AG09309 (cell line): ENCODE data around the gene DLX4.

Experiments used
- DNase-seq: peaks from one replicate; pipeline ENCODE4 v3.0.0-alpha.2; 2010; ENCODE audit warnings: low read depth
- H3K4me3 ChIP-seq: 2 replicates; pipeline ENCODE4 v1.5.1; 2011; ENCODE audit warnings: mild to moderate bottlenecking, low read depth, low read length, moderate library complexity; ENCODE audit not compliant: control insufficient read depth
- TF ChIP-seq, protein P1 (sequence below): IDR thresholded peaks from 2 replicates; pipeline ENCODE4 v1.5.1; 2011; ENCODE audit warnings: mild to moderate bottlenecking, low read depth, low read length, inconsistent platforms; ENCODE audit not compliant: insufficient read depth, control insufficient read depth; ENCODE audit errors: missing control alignments

The DLX4 gene

DNA sequence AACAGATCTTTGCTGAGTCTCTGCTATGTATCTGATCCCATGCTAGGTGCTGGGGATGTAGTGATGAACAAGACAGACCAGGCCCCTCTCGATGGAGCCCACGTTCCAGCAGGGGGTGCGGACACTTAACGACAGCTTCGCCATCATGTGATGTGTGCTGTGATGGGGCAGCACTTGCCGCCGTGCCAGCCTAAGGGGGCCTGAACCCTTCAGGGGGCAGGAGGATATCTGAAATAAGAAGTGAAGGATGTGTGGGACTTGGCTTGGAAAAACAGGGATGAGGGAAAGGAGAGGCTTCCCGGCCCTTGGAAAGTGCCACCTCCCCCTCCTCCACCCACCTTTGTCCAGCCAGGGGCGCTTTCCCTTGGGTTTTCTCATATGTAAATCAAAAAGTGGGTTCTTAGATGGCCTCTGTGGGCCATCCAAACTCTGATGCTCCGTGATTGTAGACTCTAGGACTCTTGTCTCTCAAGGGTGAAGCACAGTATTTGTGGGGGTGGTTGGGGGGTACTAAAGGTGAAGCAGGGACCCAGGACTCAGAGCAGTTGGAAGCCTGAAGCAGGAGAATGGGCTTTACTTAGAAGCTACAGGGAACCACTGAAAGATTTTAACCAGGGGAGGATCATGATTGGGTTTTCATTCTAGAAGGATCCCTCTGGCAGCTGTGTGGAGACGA lies 30.0 kb downstream of the DLX4 start:
- TF ChIP-seq, protein P1, sequence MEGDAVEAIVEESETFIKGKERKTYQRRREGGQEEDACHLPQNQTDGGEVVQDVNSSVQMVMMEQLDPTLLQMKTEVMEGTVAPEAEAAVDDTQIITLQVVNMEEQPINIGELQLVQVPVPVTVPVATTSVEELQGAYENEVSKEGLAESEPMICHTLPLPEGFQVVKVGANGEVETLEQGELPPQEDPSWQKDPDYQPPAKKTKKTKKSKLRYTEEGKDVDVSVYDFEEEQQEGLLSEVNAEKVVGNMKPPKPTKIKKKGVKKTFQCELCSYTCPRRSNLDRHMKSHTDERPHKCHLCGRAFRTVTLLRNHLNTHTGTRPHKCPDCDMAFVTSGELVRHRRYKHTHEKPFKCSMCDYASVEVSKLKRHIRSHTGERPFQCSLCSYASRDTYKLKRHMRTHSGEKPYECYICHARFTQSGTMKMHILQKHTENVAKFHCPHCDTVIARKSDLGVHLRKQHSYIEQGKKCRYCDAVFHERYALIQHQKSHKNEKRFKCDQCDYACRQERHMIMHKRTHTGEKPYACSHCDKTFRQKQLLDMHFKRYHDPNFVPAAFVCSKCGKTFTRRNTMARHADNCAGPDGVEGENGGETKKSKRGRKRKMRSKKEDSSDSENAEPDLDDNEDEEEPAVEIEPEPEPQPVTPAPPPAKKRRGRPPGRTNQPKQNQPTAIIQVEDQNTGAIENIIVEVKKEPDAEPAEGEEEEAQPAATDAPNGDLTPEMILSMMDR, result no peak
- no peak for DNase-seq
- no peak overlapping the region for H3K4me3 ChIP-seq

DNA sequence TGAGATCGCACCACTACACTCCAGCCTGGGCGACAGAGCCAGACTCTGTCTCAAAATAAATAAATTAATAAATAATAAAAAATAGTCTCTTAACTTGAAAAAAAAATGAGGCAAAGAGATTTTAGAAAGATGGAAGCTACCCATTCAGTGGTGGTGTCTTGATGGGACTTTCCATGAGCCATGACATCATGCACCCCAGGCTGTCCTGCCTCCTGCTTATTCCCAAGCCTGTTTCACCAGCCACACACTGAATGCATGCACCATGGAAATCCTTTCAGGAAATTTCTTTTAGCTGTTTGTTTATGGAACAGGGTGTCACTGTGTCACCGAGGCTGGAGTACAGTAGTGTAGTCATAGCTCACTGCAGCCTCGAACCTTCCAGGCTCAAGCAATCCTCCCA lies 34.9 kb downstream of the DLX4 start:
- no peak for DNase-seq
- H3K4me3 ChIP-seq, result no peak overlapping the region
- TF ChIP-seq, protein P1, result no peak

DNA sequence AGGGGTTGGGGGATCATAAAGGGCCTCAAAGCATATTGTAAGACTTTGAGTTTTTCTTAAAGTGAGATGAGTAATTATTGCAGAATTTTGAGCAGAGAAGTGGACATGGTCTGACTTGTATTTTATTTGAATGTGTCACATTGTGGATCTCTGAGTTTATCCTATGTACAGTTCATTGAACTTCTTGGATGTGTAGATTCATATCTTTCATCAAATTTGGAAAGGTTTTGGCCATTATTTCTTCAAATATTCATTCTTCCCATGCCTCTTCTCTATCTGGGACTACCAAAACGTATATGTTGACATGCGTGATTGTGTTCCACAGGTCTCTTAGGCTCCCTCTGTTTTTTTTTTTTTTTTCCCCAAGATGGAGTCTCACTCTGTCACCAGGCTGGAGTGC lies 40.3 kb downstream of the DLX4 start:
- TF ChIP-seq, protein P1, result no peak
- no peak for DNase-seq
- H3K4me3 ChIP-seq, result no peak overlapping the region

DNA sequence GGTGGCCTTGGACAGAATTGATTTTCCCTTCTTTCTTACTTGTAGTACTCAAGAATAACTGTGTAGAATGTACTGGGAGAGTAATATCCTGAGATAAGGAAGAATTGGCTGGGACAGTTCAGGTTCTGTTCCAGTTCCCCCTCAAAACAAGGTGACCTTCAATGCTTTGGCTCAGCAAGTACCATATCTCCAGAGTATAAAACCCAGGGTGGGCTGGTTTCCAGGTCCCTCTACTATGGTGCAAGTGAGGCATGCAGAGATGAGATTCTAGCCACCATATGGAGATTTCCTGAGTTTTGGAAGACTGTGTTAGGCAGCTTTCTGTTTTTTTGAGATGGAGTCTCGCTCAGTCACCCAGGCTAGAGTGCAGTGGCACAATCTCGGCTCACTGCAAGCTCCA lies 44.1 kb downstream of the DLX4 start:
- H3K4me3 ChIP-seq, result no peak overlapping the region
- DNase-seq, result no peak
- TF ChIP-seq, protein P1, result no peak

DNA sequence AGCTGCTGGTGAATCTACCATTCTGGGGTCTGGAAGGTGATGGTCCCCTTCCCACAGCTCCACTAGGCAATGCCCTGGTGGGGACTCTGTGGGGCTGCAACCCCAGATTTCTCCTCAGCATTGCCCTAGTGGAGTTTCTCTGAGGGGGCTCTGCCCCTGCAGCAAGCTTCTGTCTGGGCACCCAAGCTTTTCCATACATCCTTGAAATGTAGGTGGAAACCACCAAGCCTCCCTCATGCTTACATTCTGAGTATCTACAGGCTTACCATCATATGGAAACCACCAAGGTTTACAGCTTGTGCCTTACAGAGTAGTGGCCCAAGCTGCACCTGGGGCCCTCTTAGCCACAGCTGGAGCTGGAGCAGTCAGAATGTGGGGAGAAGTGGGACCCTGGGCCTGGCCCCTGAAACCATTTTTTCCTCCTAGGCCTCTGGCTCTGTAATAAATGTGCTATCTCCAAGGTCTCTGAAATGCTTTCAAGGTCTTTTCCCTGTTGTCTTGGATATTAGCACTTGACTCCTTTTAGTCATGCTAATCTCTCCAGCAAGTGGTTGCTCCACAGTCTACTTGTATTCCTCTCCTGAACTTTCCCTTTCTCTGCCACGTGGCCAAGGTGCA lies 45.6 kb downstream of the DLX4 start:
- TF ChIP-seq, protein P1, result no peak
- DNase-seq, result no peak
- no peak overlapping the region for H3K4me3 ChIP-seq

DNA sequence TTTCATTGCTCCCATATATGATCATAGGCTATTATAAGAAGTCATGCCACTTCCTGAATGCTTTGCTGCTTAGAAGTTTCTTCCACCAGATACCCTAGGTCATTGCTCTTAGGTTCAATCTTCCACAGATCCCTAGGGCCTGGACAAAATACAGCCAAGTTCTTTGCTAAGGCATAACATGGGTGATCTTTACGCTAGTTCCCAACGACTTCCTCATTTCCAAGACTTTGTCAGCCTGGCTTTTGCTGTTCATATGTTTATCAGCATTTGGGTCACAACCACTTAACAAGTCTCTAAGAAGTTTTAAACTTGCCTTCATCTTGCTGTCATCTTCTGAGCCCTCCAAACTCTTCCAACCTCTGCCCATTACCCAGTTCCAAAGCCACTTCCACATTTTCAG lies 46.2 kb downstream of the DLX4 start:
- TF ChIP-seq, protein P1, result no peak
- H3K4me3 ChIP-seq, result no peak overlapping the region
- no peak for DNase-seq
